ENCODE measurements around the gene COL8A1.

COL8A1 gene

DNA sequence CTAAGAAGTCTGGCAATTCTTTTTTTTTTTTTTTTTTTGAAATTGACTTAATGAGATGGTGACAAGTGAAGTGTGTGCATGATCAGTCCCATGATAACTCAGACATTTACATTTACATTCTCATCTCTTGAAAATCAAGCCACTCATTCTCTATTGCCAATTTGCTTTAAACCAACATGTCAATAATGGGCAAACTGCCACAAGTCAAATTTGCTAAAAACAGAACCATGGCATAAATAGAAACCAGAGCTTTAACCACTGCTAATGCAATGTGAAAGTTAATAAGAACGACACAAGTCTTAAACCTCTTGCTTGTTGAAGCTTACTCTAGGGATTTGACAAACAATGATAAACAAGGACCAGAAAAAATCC lies 12.0 kb upstream of the COL8A1 start:
- H3K79me2 ChIP-seq (ENCODE audit: control insufficient read depth, insufficient read depth, low read length, poor library complexity): no peaks in the 10 kb centered on the region
- DNase-seq: no peak
- H3K14ac ChIP-seq (ENCODE audit: low read length): no peak overlapping the region

DNA sequence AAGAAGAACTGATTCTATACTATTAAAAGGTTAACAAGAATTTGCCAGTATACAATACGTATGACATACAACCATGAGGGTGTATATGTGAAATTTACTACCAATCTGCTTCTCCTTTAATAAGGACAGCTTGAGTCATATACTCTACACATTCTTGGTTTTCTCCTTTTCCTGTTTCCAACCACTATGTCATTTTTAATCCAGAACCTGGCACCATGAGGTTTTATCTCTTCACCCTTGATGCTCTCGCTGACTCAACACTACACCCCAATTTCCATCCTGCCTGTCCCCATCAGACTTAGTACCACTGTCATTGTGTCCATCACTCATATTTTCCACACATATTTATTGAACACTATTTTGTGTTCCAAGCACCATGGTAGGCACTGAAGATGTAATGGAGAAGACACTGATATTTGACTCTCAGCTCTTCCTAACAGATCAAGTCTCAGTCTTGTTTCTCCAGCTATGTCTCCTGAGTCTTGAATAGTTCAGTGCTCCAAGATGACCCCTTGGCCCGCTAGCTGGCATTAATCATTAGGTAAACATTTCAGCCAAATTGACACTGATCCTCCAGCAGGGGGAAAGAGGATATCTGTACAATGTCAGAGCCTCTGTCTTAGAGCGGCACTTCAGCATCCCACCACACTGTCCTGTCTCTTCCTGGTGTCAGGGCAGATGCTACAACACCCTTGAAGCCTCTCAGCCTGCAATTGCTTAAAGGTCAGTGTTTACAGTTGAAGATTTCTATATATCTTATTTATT lies 11.2 kb upstream of the COL8A1 start:
- H2AFZ ChIP-seq (ENCODE audit: insufficient read depth, low read length, poor library complexity): no peak overlapping the region
- no peak overlapping the region for H4K91ac ChIP-seq (ENCODE audit: low read depth, low read length)
- H2BK120ac ChIP-seq (ENCODE audit: insufficient read depth, low read length, poor library complexity): no peak overlapping the region
- no peak for DNase-seq
- no peak overlapping the region for H3K9ac ChIP-seq (ENCODE audit: low read length)
- no peak overlapping the region for H2BK12ac ChIP-seq (ENCODE audit: low read length)
- H3K9me3 ChIP-seq (ENCODE audit: insufficient read depth, low read depth, low read length): no peaks in the 10 kb centered on the region
- no peak overlapping the region for H2AK5ac ChIP-seq (ENCODE audit: low read length)
- H3K27ac ChIP-seq (ENCODE audit: low read depth, low read length): no peak overlapping the region
- H3K4ac ChIP-seq (ENCODE audit: low read depth, low read length): no peak overlapping the region
- WGBS (ENCODE audit: extremely low coverage, insufficient coverage, insufficient read length): no CpG with 5 or more reads among the region's 4 CpGs
- H4K12ac ChIP-seq (ENCODE audit: low read depth, low read length): no peak overlapping the region
- no peaks in the 10 kb centered on the region for H3K27me3 ChIP-seq (ENCODE audit: insufficient read depth, low read length)
- H3K14ac ChIP-seq (ENCODE audit: low read length): no peak overlapping the region
- no peak overlapping the region for H2BK5ac ChIP-seq (ENCODE audit: low read depth, low read length, poor library complexity)
- no peaks in the 10 kb centered on the region for H3K79me1 ChIP-seq (ENCODE audit: low read length)
- no peaks in the 10 kb centered on the region for H3K36me3 ChIP-seq (ENCODE audit: control insufficient read depth in 1 of 2, insufficient read depth in 2 of 2, low read length in 2 of 2)
- H3K4me2 ChIP-seq (ENCODE audit: low read length): no peak overlapping the region
- H4K8ac ChIP-seq (ENCODE audit: low read depth, low read length): no peak overlapping the region
- no peak overlapping the region for H3K18ac ChIP-seq (ENCODE audit: low read length)
- H3K4me3 ChIP-seq (ENCODE audit: low read depth, low read length): no peak overlapping the region
- no peaks in the 10 kb centered on the region for H3K4me1 ChIP-seq (ENCODE audit: control insufficient read depth in 1 of 2, insufficient read depth in 2 of 2, low read length in 2 of 2)
- H3K23ac ChIP-seq (ENCODE audit: low read length): no peak overlapping the region
- no peaks in the 10 kb centered on the region for H3K79me2 ChIP-seq (ENCODE audit: control insufficient read depth, insufficient read depth, low read length, poor library complexity)

More for the DNA sequence above, 12.0 kb upstream of the COL8A1 start:
- Histone ChIP-seq H4K12ac (ENCODE audit: low read depth, low read length) (no peak overlapping the region), H2AFZ (ENCODE audit: insufficient read depth, low read length, poor library complexity) (no peak overlapping the region), H3K4ac (ENCODE audit: low read depth, low read length) (no peak overlapping the region), H3K79me1 (ENCODE audit: low read length) (no peaks in the 10 kb centered on the region), H3K9ac (ENCODE audit: low read length) (no peak overlapping the region), H3K36me3 (ENCODE audit: control insufficient read depth in 1 of 2, insufficient read depth in 2 of 2, low read length in 2 of 2) (no peaks in the 10 kb centered on the region), H2BK12ac (ENCODE audit: low read length) (no peak overlapping the region), H3K27me3 (ENCODE audit: insufficient read depth, low read length) (no peaks in the 10 kb centered on the region), H3K18ac (ENCODE audit: low read length) (no peak overlapping the region), H2BK120ac (ENCODE audit: insufficient read depth, low read length, poor library complexity) (no peak overlapping the region), H3K23ac (ENCODE audit: low read length) (no peak overlapping the region), H2AK5ac (ENCODE audit: low read length) (no peak overlapping the region), H3K4me1 (ENCODE audit: control insufficient read depth in 1 of 2, insufficient read depth in 2 of 2, low read length in 2 of 2) (no peaks in the 10 kb centered on the region), H2BK5ac (ENCODE audit: low read depth, low read length, poor library complexity) (no peak overlapping the region), H3K27ac (ENCODE audit: low read depth, low read length) (no peak overlapping the region), H3K4me2 (ENCODE audit: low read length) (no peak overlapping the region), H3K9me3 (ENCODE audit: insufficient read depth, low read depth, low read length) (no peaks in the 10 kb centered on the region), H4K8ac (ENCODE audit: low read depth, low read length) (no peak overlapping the region), H4K91ac (ENCODE audit: low read depth, low read length) (no peak overlapping the region), H3K4me3 (ENCODE audit: low read depth, low read length) (no peak overlapping the region)
- WGBS (ENCODE audit: extremely low coverage, insufficient coverage, insufficient read length): no CpG with 5 or more reads among the region's 1 CpG

GRCh38 chr3:99630815-99631214 lies 7.6 kb upstream of the COL8A1 start:
- no peak overlapping the region for H3K9ac ChIP-seq (ENCODE audit: low read length)
- H2AFZ ChIP-seq (ENCODE audit: insufficient read depth, low read length, poor library complexity): no peak overlapping the region
- DNase-seq: no peak
- no peak overlapping the region for H4K91ac ChIP-seq (ENCODE audit: low read depth, low read length)
- no peak overlapping the region for H3K27ac ChIP-seq (ENCODE audit: low read depth, low read length)
- H3K4me1 ChIP-seq (ENCODE audit: control insufficient read depth in 1 of 2, insufficient read depth in 2 of 2, low read length in 2 of 2): no peaks in the 10 kb centered on the region
- no peak overlapping the region for H2AK5ac ChIP-seq (ENCODE audit: low read length)
- no peak overlapping the region for H4K8ac ChIP-seq (ENCODE audit: low read depth, low read length)
- H2BK12ac ChIP-seq (ENCODE audit: low read length): no peak overlapping the region
- H3K9me3 ChIP-seq (ENCODE audit: insufficient read depth, low read depth, low read length): no peaks in the 10 kb centered on the region
- no peaks in the 10 kb centered on the region for H3K79me2 ChIP-seq (ENCODE audit: control insufficient read depth, insufficient read depth, low read length, poor library complexity)
- no peaks in the 10 kb centered on the region for H3K36me3 ChIP-seq (ENCODE audit: control insufficient read depth in 1 of 2, insufficient read depth in 2 of 2, low read length in 2 of 2)
- H2BK120ac ChIP-seq (ENCODE audit: insufficient read depth, low read length, poor library complexity): no peak overlapping the region
- no peak overlapping the region for H3K4ac ChIP-seq (ENCODE audit: low read depth, low read length)
- no peaks in the 10 kb centered on the region for H3K27me3 ChIP-seq (ENCODE audit: insufficient read depth, low read length)
- H3K4me3 ChIP-seq (ENCODE audit: low read depth, low read length): no peak overlapping the region
- no CpG with 5 or more reads among the region's 1 CpG for WGBS (ENCODE audit: extremely low coverage, insufficient coverage, insufficient read length)
- no peak overlapping the region for H3K23ac ChIP-seq (ENCODE audit: low read length)
- H3K18ac ChIP-seq (ENCODE audit: low read length): no peak overlapping the region
- no peaks in the 10 kb centered on the region for H3K79me1 ChIP-seq (ENCODE audit: low read length)
- H2BK5ac ChIP-seq (ENCODE audit: low read depth, low read length, poor library complexity): no peak overlapping the region
- no peak overlapping the region for H4K12ac ChIP-seq (ENCODE audit: low read depth, low read length)
- H3K4me2 ChIP-seq (ENCODE audit: low read length): no peak overlapping the region
- no peak overlapping the region for H3K14ac ChIP-seq (ENCODE audit: low read length)

GRCh38 chr3:99633887-99634558 lies 4.4 kb upstream of the COL8A1 start:
- DNase-seq: no peak
- no peak overlapping the region for H4K12ac ChIP-seq (ENCODE audit: low read depth, low read length)
- no peak overlapping the region for H3K4me2 ChIP-seq (ENCODE audit: low read length)
- peaks cover 2% of the 10 kb centered on the region for H3K79me1 ChIP-seq (ENCODE audit: low read length)
- no peak overlapping the region for H2BK5ac ChIP-seq (ENCODE audit: low read depth, low read length, poor library complexity)
- H3K14ac ChIP-seq (ENCODE audit: low read length): no peak overlapping the region
- H2AK5ac ChIP-seq (ENCODE audit: low read length): no peak overlapping the region
- H3K4me1 ChIP-seq (ENCODE audit: control insufficient read depth in 1 of 2, insufficient read depth in 2 of 2, low read length in 2 of 2): peaks cover 3 to 10% of the 10 kb centered on the region in 2 experiments
- H2BK12ac ChIP-seq (ENCODE audit: low read length): no peak overlapping the region
- no peak overlapping the region for H3K27ac ChIP-seq (ENCODE audit: low read depth, low read length)
- no peak overlapping the region for H3K4me3 ChIP-seq (ENCODE audit: low read depth, low read length)
- no peaks in the 10 kb centered on the region for H3K79me2 ChIP-seq (ENCODE audit: control insufficient read depth, insufficient read depth, low read length, poor library complexity)
- no peak overlapping the region for H3K9ac ChIP-seq (ENCODE audit: low read length)
- H4K8ac ChIP-seq (ENCODE audit: low read depth, low read length): no peak overlapping the region
- no peak overlapping the region for H3K18ac ChIP-seq (ENCODE audit: low read length)
- WGBS (ENCODE audit: extremely low coverage, insufficient coverage, insufficient read length): no CpG with 5 or more reads among the region's 7 CpGs
- no peaks in the 10 kb centered on the region for H3K27me3 ChIP-seq (ENCODE audit: insufficient read depth, low read length)
- no peaks in the 10 kb centered on the region for H3K9me3 ChIP-seq (ENCODE audit: insufficient read depth, low read depth, low read length)
- no peak overlapping the region for H2AFZ ChIP-seq (ENCODE audit: insufficient read depth, low read length, poor library complexity)
- H2BK120ac ChIP-seq (ENCODE audit: insufficient read depth, low read length, poor library complexity): no peak overlapping the region
- no peaks in the 10 kb centered on the region for H3K36me3 ChIP-seq (ENCODE audit: control insufficient read depth in 1 of 2, insufficient read depth in 2 of 2, low read length in 2 of 2)
- H3K4ac ChIP-seq (ENCODE audit: low read depth, low read length): no peak overlapping the region
- no peak overlapping the region for H4K91ac ChIP-seq (ENCODE audit: low read depth, low read length)
- no peak overlapping the region for H3K23ac ChIP-seq (ENCODE audit: low read length)
